Endodermal cell (in vitro differentiated cells): Measurements from ENCODE around the gene PIP5K1C. TPM values are rescaled to one million over a fixed set of nuclear protein-coding genes. Genes with fewer than 3 reads are reported as not detected.

Experiments
- DNase-seq: peaks from one replicate; pipeline ENCODE4 v3.0.0-alpha.2; 2017
- H3K27ac ChIP-seq: 2 replicates; pipeline ENCODE4 v1.5.1; 2013; ENCODE audit warnings: mild to moderate bottlenecking, low read depth, low read length, moderate library complexity
- H3K27me3 ChIP-seq: 2 replicates; pipeline ENCODE4 v1.6.1; 2013; ENCODE audit warnings: mild to moderate bottlenecking, low read length, moderate library complexity; ENCODE audit not compliant: insufficient read depth, control insufficient read depth, poor library complexity, severe bottlenecking
- H3K36me3 ChIP-seq: 2 replicates; pipeline ENCODE4 v1.7.0; 2013; ENCODE audit warnings: mild to moderate bottlenecking, low read length, moderate library complexity; ENCODE audit not compliant: control insufficient read depth, insufficient read depth
- H3K4me1 ChIP-seq: one replicate; pipeline ENCODE4 v1.7.0; 2013; ENCODE audit warnings: low read length; ENCODE audit not compliant: control insufficient read depth, insufficient read depth
- H3K4me3 ChIP-seq: 2 replicates; pipeline ENCODE4 v1.5.1; 2013; ENCODE audit warnings: mild to moderate bottlenecking, low read length, moderate library complexity
- H3K9ac ChIP-seq: 2 replicates; pipeline ENCODE4 v1.6.1; 2013; ENCODE audit warnings: mild to moderate bottlenecking, low read length, moderate library complexity; ENCODE audit not compliant: poor library complexity, severe bottlenecking; ENCODE audit errors: extremely low read depth
- H3K9me3 ChIP-seq: 2 replicates; pipeline ENCODE4 v1.6.1; 2013; ENCODE audit warnings: mild to moderate bottlenecking, low read length, moderate library complexity; ENCODE audit not compliant: control insufficient read depth
- H3K27ac Mint-ChIP-seq: 2 replicates; pipeline ENCODE4 v1.8.0; 2020; ENCODE audit warnings: mixed read lengths
- H3K27me3 Mint-ChIP-seq: 2 replicates; pipeline ENCODE4 v1.8.0; 2021; ENCODE audit warnings: mild to moderate bottlenecking, mixed read lengths; ENCODE audit not compliant: insufficient read depth
- H3K36me3 Mint-ChIP-seq: 2 replicates; pipeline ENCODE4 v1.8.0; 2020; ENCODE audit warnings: low read depth, mixed read lengths
- H3K4me1 Mint-ChIP-seq: 2 replicates; pipeline ENCODE4 v1.8.0; 2020; ENCODE audit warnings: mixed read lengths
- H3K4me3 Mint-ChIP-seq: 2 replicates; pipeline ENCODE4 v1.8.0; 2020; ENCODE audit warnings: mild to moderate bottlenecking, moderate library complexity, mixed read lengths
- H3K9me3 Mint-ChIP-seq: 2 replicates; pipeline ENCODE4 v1.8.0; 2020; ENCODE audit warnings: mild to moderate bottlenecking, mixed read lengths
- CTCF ChIP-seq: fragments of 200-600 bp; sonication (generic); conservative IDR thresholded peaks from 2 replicates; pipeline ENCODE4 v1.5.0; 2021; ENCODE audit warnings: antibody characterized with exemption, mild to moderate bottlenecking
- WGBS, 2 experiments: methylation state at CpG; one replicate each; pipeline versions ENCODE4 v1.1.5 to v1.1.7; 2013; ENCODE audit warnings: missing lambda C conversion rate in 2 of 2, mixed read lengths in 1 of 2; ENCODE audit not compliant: insufficient coverage in 1 of 2, insufficient read length in 1 of 2; 5-methylcytosine and 5-hydroxymethylcytosine counted together
- total RNA-seq, 2 donors: library from RNA; stranded (reverse); fragmentation: NEBNext Ultra II Directional in 1 of 2; extraction: Animal tissue kit (Norgen Biotek cat#: 25700) in 1 of 2; gene quantifications; 2 replicates in 1 of 2; 3 replicates in 1 of 2; pipeline ENCODE4 v1.2.1, GENCODE V29; 2021

Gene PIP5K1C
- total RNA-seq, 2 donors from 2014 or later, result 43.5 to 51.5 TPM

GRCh38 chr19:3644351-3645066 lies 55.8 kb downstream of the PIP5K1C start:
- no peaks in the 10 kb centered on the region for H3K4me1 Mint-ChIP-seq
- no peak for TF ChIP-seq CTCF
- H3K27me3 Mint-ChIP-seq, result no peaks in the 10 kb centered on the region
- H3K4me3 ChIP-seq, result no peak overlapping the region
- peaks cover 21% of the 10 kb centered on the region for H3K36me3 ChIP-seq
- no peaks in the 10 kb centered on the region for H3K27me3 ChIP-seq
- DNase-seq, result no peak
- no peak overlapping the region for H3K4me3 Mint-ChIP-seq
- H3K9me3 Mint-ChIP-seq, result no peaks in the 10 kb centered on the region
- H3K36me3 Mint-ChIP-seq, result peaks cover 26% of the 10 kb centered on the region
- H3K9me3 ChIP-seq, result no peaks in the 10 kb centered on the region
- H3K9ac ChIP-seq, result no peak overlapping the region
- no peaks in the 10 kb centered on the region for H3K4me1 ChIP-seq
- no peak overlapping the region for H3K27ac Mint-ChIP-seq
- H3K27ac ChIP-seq, result no peak overlapping the region
- WGBS, 2 experiments, result 92 to 95% methylated on average over 12 to 19 of the region's 19 CpGs

DNA sequence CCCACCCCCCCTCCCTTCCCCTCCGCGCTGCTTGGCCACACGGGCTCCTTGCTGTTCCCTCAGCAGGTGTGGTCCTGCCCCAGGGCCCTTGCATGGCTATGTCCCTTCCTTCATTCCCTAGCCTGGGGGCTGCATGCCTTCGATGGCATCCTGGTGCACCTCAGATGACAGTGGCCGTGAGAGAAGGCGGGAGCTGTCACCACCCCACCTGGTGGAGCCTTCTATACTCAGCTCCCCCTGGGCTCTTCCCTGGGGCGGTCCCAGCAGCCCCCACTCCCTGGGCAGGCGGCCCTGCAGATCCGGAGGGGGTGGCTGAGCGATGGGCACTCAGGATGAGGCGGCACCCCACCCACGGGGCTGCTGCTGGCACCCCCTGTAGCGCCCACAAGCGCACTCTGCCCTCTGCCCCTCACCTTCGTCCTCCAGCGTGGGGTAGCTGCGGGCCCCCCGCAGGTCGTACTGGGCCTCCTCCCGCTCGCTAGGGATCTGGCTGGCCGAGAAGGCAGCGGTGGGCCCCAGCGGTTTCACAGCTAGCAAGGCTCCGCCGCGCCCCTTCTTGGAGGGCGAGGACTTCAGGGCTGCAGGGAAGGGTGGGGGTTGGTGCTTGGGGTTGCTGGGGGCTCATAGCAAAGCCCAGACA lies 56.5 kb downstream of the PIP5K1C start:
- Histone ChIP-seq H3K27me3 (no peaks in the 10 kb centered on the region), H3K4me1 (no peaks in the 10 kb centered on the region), H3K27ac (no peak overlapping the region), H3K9me3 (no peaks in the 10 kb centered on the region), H3K36me3 (peaks cover 22% of the 10 kb centered on the region), H3K4me3 (no peak overlapping the region), H3K9ac (no peak overlapping the region)
- 91 to 92% methylated on average over 8 to 26 of the region's 28 CpGs for WGBS, 2 experiments
- H3K4me3 Mint-ChIP-seq, result no peak overlapping the region
- H3K9me3 Mint-ChIP-seq, result no peaks in the 10 kb centered on the region
- H3K4me1 Mint-ChIP-seq, result no peaks in the 10 kb centered on the region
- DNase-seq, result no peak
- H3K36me3 Mint-ChIP-seq, result peaks cover 30% of the 10 kb centered on the region
- no peak for TF ChIP-seq CTCF
- no peak overlapping the region for H3K27ac Mint-ChIP-seq
- H3K27me3 Mint-ChIP-seq, result no peaks in the 10 kb centered on the region

DNA sequence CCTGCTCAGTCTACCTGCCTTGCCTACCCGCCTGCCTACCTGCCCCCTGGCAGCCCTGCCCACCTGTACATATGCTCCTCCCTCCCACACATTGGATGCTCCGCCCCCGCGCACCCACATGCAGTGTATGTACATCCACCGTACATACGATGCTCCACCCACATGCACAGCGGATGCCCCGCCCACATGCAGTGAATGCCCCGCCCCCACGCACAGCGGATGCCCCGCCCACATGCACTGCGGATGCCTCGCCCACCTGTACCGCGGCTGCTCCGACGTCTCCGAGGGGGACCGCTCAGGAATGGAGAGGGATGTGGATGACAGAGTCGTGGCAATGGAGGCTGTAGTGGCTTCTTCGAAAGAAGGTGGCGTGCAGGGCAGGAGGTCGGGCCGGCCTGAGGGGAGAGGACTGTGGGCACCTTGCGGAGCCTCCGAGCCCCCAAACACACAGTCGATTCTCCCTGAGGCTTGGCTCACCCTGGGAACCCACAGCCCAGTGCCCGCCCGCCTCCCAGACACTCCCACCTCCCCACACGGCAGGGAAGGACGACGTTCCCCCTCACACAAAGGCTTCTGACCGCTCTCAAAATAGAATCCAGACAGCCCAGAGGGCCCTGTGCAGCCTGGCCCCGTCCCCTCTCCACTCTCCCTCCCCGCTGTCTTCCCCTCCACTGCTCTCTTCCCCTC lies 57.1 kb downstream of the PIP5K1C start:
- H3K9me3 Mint-ChIP-seq, result no peaks in the 10 kb centered on the region
- H3K27me3 ChIP-seq, result no peaks in the 10 kb centered on the region
- DNase-seq, result peak; percentile 87
- H3K27ac Mint-ChIP-seq, result no peak overlapping the region
- H3K4me1 ChIP-seq, result no peaks in the 10 kb centered on the region
- no peaks in the 10 kb centered on the region for H3K9me3 ChIP-seq
- peaks cover 35% of the 10 kb centered on the region for H3K36me3 Mint-ChIP-seq
- H3K27ac ChIP-seq, result no peak overlapping the region
- H3K4me1 Mint-ChIP-seq, result no peaks in the 10 kb centered on the region
- H3K4me3 ChIP-seq, result no peak overlapping the region
- peaks cover 22% of the 10 kb centered on the region for H3K36me3 ChIP-seq
- TF ChIP-seq CTCF, result no peak
- H3K9ac ChIP-seq, result no peak overlapping the region
- 92 to 96% methylated on average over 25 to 34 of the region's 36 CpGs for WGBS, 2 experiments
- no peaks in the 10 kb centered on the region for H3K27me3 Mint-ChIP-seq
- no peak overlapping the region for H3K4me3 Mint-ChIP-seq
